NCI-H2029 (cell line): ENCODE data around the gene HOXC9.
"Not testable (repeated sequence)": the region's sequence is repeated elsewhere in the genome, so short reads cannot be mapped to it uniquely, and the experiment has no call there.

ENCODE experiments used
- DNase-seq: peaks from one replicate; lab custom pipeline; 2025; lab: John Stamatoyannopoulos, UW

Gene HOXC9

DNA sequence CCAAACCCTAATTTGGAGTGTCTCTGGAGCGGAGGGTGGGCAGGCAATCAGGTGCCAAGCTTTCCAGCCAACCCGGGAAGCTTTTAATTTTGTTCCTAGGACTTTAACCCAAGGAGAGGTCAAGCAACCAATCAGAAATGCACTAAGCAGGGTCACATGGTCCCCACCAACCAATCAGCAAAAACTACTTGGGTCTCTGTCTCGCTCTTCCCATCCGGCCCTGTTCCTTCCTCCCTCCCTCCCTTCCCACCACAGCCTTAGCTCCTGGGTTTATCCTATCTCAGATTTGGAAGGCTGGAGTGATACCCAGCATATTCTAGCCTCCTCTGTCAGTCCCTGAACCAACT lies 40.2 kb downstream of the HOXC9 start:
- DNase-seq, result no peak

DNA sequence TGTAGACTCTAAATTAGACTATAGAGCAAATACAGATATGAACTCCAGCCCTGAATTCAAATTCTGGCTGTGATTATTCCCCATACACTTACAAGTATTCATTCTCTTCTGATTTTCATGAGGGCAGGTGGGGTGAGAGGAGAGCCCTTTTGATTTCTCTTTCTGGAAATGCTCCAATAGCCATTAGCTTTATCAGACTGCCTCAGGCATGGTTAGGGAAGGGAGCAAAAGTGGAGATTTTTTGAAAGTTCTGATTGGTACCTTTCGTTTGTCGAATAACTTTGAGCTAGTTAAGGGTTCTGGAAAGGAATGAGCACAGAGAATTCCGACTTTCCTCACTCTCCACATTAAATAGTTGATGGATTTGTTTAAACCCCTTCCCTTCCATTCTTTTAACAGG lies 40.7 kb downstream of the HOXC9 start:
- no peak for DNase-seq

DNA sequence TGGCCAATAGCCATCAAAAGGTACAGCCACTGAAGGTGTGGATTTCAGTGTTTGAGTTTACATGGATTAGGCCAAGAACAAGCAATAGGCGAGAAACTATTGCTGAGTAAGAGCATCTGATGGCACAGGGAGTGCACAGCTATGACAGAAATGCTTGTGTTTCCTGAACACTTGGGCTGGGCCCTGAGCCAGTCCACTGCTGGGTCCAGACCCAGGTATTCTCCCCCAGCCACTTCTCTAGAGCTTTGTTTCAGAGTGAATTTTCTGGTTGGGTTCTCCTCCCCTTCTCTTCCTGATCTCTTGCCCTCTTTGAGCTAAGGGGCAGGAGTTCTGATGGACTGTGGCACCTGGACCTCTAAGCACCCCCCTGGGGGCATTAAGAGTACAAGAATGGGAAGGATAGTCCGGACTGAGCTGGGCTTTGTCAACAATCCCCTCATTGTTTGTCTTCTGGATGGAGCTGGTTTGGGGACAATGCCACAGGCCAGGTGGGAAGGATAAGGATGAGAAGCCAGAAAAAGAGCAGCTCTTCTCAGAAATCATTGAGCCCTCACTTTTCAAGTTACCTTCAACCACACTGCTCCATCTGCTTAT lies 41.2 kb downstream of the HOXC9 start:
- DNase-seq, result no peak

DNA sequence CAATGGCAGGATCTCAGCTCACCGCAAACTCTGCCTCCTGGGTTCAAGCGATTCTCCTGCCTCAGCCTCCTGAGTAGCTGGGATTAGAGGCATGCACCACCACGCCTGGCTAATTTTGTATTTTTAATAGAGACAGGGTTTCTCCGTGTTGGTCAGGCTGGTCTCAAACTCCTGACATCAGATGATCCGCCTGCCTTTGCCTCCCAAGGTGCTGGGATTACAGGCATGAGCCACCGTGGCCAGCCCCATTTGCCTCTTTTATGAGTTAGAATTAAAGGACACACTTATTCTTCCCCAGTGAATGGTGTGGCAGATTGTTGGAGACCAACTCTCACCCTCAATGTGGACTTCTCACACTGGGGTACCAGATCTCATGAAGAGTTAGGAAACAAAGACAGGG lies 42.1 kb downstream of the HOXC9 start:
- DNase-seq, result not testable (repeated sequence)

DNA sequence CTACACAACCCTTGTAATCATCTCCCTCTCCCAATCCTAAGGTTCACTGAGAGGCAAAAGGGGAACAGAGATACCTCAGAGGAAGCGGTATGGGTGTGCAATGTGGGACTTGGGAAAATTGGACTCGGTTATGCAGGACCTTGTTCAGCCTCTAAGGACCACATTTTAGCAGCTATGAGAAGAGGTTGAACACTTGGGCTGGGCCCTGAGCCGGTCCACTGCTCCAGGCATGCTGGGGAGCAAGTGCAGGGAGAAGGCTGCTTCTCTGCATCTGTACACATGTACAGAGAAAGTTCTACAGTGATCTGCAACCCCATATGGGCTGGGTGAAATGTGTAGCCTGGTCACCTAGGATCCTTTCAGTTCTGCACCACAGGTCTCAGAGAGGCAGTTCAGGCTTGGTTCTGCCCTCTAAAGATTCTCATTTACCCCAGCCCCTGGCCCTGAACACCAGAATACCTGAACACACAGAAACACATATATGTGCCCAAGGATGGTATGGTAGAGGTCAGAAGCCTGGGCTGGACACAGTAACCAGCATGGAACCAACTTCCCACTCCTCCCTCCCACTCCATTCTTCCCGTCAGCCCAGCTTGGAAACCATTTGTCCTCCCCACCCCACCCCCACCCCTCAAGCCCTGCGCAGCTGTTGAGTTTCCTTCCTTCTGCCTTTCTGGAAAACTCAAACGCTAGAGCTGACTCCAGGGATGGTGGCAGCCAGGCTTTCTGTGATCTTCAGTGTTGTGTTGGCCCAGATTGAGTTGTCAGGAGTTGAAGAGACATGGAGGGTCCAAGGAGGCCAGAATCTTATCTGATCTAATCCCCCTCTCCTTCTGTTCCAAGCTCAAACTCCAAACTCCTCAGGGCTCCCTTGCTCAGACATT lies 43.3 kb downstream of the HOXC9 start:
- no peak for DNase-seq

DNA sequence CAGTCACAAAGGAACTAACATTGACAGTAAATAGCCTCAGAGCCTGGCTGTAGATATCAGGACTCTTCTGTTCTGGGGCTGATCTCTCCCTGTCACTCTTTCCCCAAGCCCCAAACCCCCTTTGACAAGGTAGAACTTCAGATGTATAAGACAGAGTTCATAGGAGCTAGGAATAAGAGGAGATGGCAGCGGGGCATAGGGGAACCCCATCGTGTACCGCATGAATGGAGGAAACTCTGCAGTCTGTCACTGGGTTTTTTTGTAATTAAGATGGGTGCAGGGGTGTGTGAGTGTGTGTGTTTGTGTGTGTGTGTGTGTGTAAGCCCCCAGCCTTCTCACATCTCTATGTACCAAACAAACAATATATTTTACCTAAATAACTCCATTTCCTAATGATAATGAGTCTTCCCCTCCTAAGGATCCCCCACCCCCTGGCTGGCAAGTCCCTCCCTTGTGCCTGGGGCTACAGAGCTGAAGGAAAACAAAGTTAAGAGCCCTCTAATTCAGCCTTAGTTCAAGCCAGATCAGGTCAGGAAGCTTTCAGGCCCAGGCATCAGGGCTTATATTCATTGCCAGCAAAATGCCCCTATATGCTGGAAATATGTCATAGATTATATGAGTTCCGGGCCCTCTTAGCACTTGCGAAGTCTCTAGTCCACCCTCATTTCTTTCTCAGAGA lies 44.6 kb downstream of the HOXC9 start:
- no peak for DNase-seq

DNA sequence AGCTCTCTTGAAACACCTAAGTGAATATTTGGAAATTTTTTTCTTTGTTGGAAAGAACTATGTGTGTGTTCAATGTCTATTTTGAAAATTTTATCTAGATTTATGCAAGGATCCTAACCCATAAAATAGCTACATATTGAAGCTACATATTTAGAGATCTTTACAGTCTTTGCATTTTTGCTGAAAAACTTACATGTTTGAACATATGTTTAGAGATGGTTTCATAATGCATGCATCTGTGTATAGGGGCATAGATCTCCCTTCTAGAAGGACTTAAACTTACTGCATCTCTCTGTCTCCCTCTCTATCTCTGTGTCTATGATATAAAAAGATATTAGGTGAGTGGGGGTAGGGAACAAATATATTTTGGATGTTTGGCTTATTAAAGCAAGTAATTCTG lies 45.4 kb downstream of the HOXC9 start:
- DNase-seq, result no peak

DNA sequence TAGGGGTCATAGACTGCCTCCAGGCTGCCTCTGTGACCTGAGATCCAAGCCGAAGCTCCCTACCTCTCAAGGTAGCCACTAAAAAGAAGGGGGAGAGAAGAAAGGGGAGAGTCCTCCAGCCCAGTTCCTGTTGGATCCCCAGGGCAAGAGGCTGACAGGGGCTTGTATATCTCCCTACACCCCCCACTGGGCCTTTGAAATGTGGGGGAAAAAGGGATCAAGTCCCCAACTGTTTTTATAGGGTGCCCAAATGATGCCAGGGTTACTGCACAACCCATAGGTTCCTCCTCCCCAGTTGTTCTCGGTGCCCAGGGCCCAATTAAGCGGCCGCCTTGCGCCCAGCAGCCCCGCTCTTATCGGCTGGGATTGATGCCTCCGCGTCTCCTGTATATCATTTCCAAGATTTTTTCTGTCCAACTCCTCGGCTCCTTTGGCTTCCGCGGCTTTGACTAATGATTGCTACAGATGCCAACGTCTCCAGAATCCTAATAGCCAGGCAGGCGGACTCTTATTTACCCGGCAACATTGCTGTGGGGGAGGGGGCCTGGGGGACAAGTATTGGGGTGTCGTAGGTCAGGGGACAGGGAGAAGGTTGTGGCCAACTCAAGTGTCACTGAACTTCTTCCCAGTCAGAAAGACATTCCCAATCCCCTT lies 46.0 kb downstream of the HOXC9 start:
- no peak for DNase-seq

DNA sequence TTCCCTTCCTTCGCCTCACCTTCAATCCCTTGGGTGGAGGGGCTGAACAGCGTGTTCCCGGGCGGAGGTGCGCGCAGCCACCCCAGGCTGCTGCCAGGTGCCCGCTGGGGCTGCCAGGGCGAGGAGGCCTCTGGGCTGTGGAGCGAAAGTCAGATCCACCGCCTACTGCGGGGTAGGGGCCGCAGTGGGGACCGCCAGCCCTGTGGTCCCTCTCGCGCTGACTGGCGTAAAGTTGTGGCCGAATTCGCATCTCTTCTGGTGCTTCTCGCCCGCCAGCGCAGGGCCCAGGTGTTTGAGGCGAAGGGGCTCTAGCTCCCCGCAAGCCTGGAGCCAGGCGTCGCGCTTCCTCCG lies 46.8 kb downstream of the HOXC9 start:
- no peak for DNase-seq

DNA sequence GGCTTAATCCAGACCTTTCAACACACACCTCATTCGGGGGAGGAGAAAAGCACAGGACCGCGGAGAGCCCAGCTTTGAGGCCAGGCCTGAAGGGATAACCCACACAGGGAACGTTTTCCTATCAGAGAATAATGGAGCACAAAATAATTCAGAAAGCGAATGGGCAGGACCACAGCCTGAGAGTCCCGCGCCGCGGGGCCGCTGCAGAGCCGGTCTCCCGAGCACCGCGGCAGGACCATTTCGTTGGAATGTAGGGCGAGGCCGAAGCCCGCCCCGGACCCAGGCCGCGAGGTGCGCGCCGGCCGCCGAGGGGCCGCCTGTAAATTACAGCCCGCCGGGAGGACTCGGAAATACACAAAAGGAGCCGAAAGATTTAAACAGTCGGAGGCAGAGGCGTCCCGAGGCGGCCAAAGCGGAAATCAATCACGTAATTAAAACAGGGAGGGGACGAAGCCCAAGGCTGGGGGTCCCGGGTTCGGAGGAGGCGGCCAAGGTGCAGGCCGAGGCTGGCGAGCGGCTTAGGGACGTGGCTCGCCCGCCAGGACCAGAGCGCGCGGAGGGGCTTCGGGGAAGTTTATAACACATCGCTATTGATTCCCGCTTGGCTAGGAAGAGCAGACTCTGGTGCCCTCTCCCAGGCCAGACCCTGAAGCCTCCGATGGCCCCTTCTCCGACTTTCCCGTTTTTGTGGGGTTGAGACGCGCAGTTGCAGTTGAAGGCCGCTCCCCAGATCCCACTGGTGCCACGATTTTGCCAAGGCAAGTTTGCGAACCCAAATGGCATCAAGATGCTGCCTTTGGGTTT lies 47.4 kb downstream of the HOXC9 start:
- no peak for DNase-seq

DNA sequence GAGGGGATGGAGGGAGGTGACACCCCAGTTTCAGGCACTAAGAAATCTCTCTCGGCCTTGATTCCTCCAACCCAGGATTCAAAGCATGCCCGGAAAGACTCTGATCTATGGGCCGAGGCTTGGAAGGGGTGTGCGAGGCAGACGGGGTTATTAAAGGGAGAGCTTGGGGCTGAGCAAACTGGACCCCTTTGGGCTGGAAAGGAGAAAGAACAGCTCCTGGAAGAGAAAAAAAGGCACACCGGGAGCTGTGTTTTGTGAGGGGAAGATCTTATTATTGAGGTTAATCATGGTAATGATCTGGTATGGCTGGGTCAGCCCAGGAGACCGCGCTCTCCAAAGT lies 48.0 kb downstream of the HOXC9 start:
- DNase-seq, result no peak

DNA sequence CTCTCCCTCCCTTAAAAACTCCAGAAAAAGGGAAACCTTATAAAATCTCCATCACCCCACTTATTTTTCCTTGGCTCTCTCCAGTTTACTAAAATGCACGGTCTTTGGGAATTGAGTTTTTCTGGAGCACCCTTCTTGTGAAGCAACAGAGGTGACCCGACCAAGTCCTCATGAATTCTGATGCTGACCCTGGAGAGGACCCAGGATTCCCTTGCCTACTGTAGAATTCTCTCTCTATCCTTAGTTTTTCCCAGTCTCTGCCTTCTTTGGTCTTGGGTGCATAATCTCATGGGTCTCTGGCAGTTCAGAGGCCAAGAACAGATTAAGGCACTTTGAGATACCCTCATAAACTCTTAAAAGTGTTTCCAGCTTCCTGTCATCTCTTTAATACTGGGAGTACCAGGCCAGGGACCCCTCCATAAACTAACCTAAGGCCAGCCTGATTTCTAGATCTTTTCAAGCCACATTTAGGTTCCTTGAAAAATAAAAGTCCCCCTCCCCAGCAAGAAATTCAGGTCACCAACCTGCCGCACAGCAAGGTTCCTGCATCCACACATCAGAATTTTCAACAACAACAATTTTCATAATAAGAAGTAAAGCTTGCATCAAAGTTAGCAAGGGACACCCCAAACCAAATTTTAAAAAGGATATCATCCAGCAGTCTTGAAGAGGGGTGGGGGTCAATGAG lies 48.6 kb downstream of the HOXC9 start:
- DNase-seq, result no peak

DNA sequence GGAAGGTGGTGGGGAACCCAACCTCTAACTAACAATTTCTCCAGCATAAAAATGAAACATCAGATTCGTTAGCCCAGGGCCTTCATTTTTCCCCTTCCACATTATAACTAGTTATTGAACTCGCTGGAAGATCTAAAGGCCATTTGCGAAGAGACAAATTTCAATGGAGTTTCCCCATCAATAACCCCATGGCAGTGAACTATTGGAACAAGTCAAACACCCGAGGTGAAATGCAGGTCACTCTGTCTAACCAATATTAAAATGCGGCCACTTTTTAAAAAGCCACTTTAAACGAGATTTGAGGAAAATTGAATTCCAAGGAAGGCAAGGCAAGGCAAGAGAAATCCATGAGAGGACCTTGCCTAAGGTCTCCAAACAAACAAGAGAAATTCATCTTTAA lies 49.1 kb downstream of the HOXC9 start:
- DNase-seq, result no peak

DNA sequence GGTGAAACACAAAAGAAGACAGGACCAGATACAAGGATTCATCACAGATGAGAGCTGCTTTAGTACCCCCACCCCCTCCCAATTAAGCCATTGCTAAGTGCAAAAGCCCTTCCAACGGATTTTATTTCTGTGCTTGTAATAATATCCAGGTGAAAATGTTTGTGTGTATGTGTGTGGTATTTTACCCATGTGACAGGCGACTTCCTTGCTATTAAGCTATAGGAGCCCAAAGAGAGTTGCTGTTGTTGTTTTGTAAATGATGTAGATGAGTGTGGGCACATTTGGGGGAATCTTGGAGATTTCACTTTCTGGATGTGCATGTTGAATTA lies 50.5 kb downstream of the HOXC9 start:
- no peak for DNase-seq

DNA sequence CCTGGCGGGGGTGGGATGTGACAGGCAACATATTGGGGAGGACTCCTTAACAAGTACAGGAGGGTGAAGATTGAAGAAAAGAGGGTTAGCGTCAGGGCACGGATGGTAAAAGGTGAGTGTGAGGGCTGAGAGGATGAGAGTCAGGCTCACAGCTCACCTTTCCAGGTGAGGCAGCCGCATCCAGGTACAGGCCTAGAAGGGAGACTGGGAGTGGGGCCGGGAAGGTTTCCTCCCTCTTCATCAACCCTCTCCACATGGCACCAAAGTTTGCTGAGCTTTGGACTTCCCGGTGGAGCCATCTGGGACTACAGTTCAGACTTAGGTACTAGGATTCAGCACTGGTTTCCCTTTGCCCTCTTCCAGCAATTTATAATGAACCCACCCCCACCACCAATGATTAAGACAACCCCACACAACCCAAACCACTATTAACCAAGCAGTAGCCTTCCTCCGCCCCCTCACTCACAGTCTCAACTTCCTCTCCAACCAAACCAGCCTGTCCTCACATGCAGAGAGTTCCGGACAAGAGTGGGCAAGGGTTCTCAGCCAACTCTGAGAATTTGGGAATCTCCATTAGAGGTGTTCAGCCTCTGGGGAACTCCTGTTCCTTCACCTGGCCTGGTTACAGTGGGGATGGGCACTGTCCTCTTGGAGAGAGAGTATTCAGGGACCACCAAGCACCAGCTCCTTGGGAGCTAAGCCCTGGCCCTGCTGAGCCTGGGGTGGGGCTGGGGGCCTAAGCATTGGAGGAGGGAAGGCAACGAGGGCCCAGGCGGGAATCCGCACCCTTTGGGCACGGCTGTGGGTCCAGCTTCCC lies 51.3 kb downstream of the HOXC9 start:
- no peak for DNase-seq

DNA sequence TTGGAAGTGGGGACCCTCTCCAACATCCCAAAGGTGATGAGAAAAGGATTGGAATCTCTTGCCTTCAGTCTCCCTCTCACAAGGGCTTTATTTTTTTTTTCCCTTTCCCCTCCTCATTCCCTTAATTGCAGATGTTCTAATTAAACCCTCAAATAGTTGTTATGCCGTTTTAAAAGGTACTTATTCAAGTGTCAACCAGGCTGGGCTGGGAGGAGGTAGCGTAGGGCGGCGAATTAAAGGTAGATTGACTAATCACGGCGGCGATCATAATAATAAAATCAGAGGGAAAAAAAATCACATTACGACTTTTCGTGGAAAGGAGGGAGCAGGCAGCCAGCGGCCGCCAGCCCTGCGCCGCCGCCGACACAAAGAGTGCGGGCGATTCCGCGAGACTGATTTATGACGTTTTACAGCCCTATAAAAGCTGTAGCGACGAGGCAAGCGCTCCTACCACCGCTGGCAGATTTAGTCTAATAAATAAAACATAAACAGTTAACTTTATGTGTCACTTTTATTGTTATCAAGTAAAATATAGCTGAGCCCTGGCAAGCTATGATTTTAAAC lies 52.0 kb downstream of the HOXC9 start:
- DNase-seq, result no peak

DNA sequence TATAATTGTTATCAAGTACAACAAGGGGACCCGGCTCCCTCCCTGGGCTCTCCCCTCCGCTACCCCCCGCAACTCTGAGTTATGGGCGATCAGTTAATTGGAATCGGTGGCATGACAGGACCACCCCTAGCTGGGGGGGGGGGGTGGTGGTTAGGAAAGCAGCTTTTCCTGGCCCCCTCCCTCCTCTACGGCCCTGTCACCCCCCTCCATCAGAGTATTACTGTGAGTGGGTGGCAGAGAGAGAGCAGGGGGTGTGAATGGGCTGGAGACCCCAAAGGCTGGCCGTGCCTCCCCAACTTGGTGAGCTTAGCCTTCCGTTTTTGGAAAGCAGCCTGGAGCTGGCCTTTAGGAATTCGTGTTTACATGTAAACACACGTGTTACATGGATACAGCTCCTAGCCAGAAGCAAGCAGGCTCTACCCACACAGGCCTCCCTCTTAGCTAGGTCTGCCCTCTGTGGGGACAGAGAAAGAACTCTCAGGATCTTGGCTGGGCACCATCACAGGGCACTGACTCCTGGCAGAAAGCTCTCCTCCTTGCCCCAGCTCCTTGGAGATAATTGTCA lies 52.6 kb downstream of the HOXC9 start:
- no peak for DNase-seq
